Body of pancreas (tissue), 4 donors: Measurements from ENCODE around the gene AMH.

Source experiments
- POLR2A ChIP-seq, 3 donors: fragments of 450-650 bp; IDR thresholded peaks; one replicate each; pipeline ENCODE4 v1.6.1; 2016; ENCODE audit warnings: antibody characterized with exemption in 3 of 3, mild to moderate bottlenecking in 2 of 3
- TF ChIP-seq, protein P1 (sequence below), 7 experiments: fragments of 450-650 bp in 4 of 7; fragments of 200-600 bp in 3 of 7; sonication (generic) in 3 of 7; IDR thresholded peaks; one replicate each; pipeline ENCODE4 v1.5.1; 2016 to 2019; ENCODE audit warnings: antibody characterized with exemption in 7 of 7

DNA sequence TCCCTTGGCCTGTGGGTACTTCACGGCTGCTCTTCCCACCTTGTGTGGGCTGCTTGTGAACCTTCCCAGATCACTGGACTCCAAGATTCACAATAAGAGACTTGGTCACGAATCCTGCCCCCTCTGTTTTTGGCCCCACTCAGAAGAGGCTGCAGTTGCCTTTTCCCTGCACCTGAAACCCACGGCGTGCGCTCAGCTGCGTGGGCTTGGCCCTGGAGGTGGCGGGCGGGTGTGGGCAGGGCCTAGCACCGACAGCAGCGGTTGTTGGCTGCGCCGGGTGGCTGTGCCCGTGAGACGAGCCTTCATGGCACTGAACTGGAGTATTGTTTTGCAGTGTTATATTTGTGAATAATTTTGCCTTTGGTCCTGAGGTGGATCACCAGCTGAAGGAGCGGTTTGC is 46.8 kb upstream of the AMH start:
- no peak for TF ChIP-seq POLR2A (IDR thresholded peaks at IDR 0.05)
- TF ChIP-seq, protein P1, sequence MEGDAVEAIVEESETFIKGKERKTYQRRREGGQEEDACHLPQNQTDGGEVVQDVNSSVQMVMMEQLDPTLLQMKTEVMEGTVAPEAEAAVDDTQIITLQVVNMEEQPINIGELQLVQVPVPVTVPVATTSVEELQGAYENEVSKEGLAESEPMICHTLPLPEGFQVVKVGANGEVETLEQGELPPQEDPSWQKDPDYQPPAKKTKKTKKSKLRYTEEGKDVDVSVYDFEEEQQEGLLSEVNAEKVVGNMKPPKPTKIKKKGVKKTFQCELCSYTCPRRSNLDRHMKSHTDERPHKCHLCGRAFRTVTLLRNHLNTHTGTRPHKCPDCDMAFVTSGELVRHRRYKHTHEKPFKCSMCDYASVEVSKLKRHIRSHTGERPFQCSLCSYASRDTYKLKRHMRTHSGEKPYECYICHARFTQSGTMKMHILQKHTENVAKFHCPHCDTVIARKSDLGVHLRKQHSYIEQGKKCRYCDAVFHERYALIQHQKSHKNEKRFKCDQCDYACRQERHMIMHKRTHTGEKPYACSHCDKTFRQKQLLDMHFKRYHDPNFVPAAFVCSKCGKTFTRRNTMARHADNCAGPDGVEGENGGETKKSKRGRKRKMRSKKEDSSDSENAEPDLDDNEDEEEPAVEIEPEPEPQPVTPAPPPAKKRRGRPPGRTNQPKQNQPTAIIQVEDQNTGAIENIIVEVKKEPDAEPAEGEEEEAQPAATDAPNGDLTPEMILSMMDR (IDR thresholded peaks at IDR 0.05), result no peak
